GM23338 (cell line): Measurements from ENCODE around the gene NID1.

ENCODE experiments used
- CTCF ChIP-seq, 2 experiments: fragments of 200-600 bp in 1 of 2; sonication (generic) in 1 of 2; conservative IDR thresholded peaks; 2 replicates each; pipeline versions ENCODE4 v1.5.1 to v1.6.1; 2016 to 2017; ENCODE audit warnings: antibody characterized with exemption in 2 of 2, low read depth in 2 of 2, mild to moderate bottlenecking in 2 of 2, moderate library complexity in 1 of 2
- ETS1 ChIP-seq: IDR thresholded peaks from 2 replicates; pipeline ENCODE4 v1.6.1; 2016; ENCODE audit warnings: antibody characterized with exemption
- EZH2 ChIP-seq: fragments of 200-600 bp; sonication (generic); IDR thresholded peaks from one replicate; pipeline ENCODE4 v1.8.0; 2017; ENCODE audit warnings: antibody characterized with exemption, mild to moderate bottlenecking, low read depth; ENCODE audit not compliant: unreplicated experiment
- JUNB ChIP-seq: IDR thresholded peaks from one replicate; pipeline ENCODE4 v1.6.1; 2016; ENCODE audit warnings: antibody characterized with exemption; ENCODE audit not compliant: unreplicated experiment
- NANOG ChIP-seq: IDR thresholded peaks from 2 replicates; pipeline ENCODE4 v1.6.1; 2016; ENCODE audit warnings: antibody characterized with exemption, borderline replicate concordance

GRCh38 chr1:236051242-236051791 lies 13.6 kb downstream of the NID1 start:
- TF ChIP-seq CTCF (conservative IDR thresholded peaks at IDR 0.05; ENCODE audit: low read depth in 2 of 2) (no peak), JUNB (no peak), NANOG (no peak), EZH2 (no peak), ETS1 (no peak)
